GM08714 (cell line): Measurements from ENCODE around the gene TMEM131L.

Source experiments
- H3K4me3 ChIP-seq: fragments of 200-500 bp; sonication (Bioruptor generic); 2 replicates; pipeline ENCODE4 v1.5.1; 2014; ENCODE audit warnings: mild to moderate bottlenecking, low read length, inconsistent platforms
- ZNF274 ChIP-seq: IDR thresholded peaks from 2 replicates; pipeline ENCODE4 v1.6.1; 2012; ENCODE audit warnings: mild to moderate bottlenecking, low read depth, low read length

TMEM131L gene

DNA sequence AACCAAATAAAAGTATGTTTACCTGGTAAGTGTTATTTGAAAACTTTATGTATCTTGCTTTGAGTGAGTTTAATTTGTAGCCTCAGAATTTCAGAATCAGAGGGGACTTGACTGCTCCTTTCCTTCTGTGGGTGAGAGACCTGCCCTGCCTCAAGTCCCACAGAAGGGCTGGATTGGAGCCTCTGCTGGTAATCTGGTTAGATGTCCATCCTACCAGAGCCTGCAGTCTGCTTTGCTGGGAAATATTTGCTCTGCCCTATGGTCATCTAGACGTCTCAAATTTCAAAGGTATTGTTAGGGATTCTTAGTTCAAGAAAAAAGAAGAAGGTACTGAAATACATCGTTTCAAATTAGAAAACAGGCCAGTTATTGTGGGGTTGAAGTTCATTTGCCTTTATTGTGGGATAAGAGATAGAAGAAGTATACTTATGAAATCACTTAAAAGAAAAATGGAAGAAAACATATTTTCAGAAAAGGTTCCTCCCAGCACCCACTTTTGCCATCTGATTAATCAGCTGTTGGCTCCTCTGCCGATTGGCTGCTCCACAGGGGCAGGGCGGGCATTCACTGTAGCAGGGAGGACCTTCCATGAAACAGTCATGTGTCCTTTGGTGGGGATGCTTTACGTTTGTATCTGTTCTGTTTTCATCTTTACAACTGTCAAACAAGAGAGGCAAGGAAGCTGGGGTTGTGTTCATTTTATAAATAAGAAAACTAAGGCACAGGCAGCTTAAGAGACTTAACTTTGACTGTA lies 144.6 kb downstream of the TMEM131L start:
- no peak overlapping the region for H3K4me3 ChIP-seq
- no peak for TF ChIP-seq ZNF274

DNA sequence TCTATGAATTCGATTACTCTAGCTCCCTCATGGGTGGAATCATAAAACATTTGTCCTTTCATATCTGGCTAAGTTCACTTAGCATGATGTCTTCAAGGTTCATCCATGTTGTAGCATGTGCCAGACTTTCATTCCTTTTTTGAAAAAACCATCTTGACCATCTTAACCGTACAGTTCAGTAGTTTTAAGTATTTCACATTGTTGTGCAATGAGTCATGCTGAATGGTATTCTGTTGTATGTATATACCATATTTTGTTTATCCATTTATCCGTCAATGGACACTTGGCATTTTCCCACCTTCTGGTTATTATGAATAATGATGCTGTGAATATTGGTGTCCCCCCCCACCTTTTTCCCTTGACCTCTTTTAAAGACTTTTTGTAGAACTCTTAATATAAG lies 145.5 kb downstream of the TMEM131L start:
- no peak for TF ChIP-seq ZNF274
- no peak overlapping the region for H3K4me3 ChIP-seq

DNA sequence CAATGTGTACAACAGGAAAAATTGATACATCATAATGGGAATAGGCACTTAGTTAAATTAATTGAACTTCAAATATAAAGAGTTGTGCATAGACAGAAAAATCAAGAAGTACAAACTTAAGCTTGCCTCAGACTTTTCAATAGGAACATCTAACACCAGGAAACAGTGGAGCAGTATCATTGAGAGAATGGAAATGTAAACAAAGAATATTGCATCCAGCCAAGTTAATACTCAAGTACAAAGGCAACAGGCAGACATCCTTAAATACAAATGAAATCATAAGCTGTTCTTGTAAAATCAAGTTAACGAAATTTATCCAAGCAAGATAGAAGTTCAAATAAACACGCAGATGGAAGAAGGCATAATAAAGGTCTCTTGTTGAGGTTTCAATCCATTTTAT lies 146.7 kb downstream of the TMEM131L start:
- no peak for TF ChIP-seq ZNF274
- no peak overlapping the region for H3K4me3 ChIP-seq

DNA sequence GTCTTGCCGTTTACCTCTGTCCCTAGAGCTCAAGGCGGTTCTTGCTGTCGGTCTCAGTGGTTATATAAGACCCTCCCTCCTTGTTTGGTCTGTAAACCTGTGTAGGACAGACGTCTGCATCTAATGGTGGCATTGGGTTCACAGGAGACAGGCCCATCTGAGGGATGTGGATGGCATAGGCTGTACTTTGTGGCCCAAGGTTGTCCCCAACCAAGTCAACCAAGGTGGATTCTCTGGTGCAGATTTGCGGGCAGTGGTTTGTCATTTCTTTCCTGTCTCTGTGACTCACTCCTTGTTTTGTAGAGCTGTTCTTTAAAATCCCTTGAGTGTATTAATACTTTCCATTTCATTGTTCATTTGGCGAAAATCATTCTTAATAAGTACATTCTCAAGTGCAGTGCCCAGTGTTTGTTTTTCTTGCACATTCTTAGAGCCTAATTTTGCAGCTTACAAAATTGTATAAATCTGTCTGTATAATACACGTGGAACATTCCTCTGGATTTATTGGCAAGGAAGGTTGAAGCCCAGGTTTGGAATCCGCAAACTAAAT lies 149.9 kb downstream of the TMEM131L start:
- no peak for TF ChIP-seq ZNF274
- H3K4me3 ChIP-seq, result no peak overlapping the region

DNA sequence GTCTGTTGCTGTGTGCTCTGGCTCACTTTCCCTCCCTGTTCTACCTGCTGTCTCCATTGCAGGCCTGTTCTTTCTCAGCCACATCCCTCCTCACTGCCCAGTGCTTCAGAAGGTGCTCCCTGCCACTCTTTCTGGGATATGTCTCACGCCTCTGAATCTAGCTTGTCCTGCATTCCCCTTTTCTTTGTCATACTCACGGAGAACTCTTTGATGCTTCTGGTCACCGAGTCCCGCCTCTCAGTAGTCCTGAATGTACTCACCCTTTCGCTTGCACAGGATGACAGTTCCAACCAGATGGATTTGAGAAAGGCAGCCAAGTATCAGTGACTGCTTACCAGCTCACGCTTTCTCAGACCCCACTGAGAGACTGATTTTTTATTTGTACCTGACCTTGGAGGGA lies 152.7 kb downstream of the TMEM131L start:
- no peak overlapping the region for H3K4me3 ChIP-seq
- TF ChIP-seq ZNF274, result no peak

DNA sequence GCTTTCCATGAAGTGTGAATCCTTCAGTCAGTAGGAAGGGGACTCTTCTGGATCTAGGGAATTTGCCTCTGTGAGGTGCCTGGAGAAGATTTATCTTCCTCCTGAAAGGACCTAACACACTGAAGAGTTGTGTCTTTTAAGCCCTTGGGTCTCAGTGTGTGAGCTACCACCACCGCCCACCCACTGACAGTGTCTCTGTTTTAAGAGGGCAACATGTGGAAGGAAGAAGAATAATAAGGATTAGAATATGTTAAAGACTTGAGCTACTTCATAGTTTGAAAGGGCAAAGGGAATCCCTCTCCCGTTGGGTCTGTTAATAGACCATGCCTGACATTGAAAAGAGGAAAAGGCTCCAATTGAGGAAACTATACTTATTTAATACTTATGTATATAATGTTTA lies 153.7 kb downstream of the TMEM131L start:
- no peak for TF ChIP-seq ZNF274

DNA sequence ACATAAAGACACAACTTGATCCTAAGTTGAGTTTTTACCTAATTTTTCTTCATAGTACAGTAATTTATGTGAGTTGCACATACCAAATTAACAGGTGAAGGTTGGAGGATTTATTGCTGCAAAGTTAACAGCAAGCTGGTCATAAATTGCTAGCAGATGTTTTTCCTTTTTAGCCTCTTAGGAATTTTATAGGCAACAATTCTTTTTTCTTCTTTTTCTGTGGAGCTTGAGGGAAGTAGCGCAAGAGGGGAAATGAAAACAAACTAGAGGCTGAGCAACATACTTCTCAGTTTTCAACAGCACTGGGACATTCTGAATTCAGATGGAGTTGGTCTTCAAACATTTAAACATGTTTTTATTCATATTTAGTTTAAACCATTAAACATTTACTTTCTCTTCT lies 154.2 kb downstream of the TMEM131L start:
- no peak overlapping the region for H3K4me3 ChIP-seq
- TF ChIP-seq ZNF274, result no peak

More for the DNA sequence above, 153.7 kb downstream of the TMEM131L start:
- H3K4me3 ChIP-seq, result no peak overlapping the region

DNA sequence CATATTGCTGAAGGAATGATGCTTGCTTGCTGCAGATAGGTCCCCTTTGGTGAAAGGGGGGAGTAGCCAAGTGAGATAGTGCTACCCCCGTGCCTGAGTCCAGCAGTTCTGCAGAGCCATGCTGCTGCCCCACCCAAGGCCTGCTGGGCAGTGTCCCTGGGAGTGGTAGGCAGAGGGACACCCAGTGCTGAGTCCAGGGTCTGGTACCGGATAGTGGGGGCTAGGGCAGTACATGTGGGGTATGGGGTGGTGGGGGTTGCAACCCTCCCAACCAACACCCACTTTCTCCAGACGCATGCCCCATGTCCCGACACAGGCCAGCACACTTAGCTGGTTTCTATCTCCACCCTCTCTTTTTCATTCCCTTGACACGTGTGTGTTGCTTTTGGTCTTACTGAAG lies 155.9 kb downstream of the TMEM131L start:
- H3K4me3 ChIP-seq, result no peak overlapping the region
- no peak for TF ChIP-seq ZNF274

DNA sequence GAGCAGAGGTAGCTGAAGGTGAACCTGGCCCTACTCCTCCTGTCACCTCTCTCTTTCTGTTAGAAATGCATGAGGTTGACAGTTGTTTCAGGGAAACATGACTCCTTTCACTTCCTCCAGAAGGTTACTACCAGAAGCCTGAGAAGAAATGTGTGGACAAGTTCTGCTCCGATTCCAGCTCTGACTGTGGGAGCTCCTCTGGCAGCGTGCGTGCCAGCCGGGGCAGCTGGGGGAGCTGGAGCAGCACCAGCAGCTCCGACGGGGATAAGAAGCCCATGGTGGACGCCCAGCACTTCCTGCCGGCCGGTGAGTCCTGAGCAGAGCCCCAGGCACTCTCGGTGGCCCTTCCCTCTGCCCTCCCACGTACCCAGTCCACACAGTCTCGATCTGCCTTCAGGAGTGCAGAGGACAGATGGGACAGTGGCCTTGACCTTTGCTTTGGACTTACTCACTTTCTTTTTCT lies 156.6 kb downstream of the TMEM131L start:
- TF ChIP-seq ZNF274, result no peak
- H3K4me3 ChIP-seq, result no peak overlapping the region

DNA sequence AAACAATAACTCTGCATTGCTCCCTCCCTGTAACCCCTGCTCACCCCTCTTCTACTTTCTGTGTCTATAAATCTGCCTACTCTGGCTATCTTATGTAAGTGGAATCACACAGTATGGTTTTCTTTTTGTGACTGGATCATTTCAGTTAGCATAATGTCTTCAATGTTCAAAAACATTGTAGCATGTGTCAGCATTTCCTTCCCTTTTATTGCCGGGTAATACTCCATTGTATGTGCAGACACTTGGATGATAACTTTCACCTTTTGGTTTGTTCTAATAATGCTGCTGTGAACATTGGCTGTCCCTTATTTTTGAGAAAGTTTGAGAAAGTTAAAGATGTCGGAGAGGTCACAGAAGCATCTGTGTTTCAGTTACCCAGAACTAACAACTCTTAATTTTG lies 157.3 kb downstream of the TMEM131L start:
- no peak for TF ChIP-seq ZNF274
- H3K4me3 ChIP-seq, result no peak overlapping the region

DNA sequence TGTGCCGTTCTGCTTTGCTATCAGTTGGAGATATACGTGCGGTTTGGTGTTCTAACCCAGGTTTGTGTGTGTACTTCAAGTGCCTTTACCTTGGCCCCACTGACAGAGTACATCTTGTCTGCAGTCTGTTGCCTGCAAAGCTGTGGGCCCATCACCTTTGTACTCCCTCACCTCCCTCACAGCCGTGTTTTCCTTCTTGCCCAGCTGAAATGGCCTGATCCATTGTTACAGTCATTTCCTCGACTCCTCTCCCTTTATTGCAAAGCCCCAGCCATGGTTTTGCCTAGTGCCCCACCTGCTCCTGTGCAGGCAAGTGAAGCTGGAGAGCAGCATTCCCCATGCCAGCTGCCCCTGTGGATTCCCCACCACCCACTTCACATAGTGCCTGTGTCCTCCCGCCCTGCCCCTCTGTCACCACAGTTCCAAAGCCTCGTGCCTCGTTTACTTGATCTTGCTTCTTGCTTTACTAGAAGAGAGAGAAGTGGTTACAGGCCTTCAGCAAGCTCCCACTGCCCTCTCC lies 162.7 kb downstream of the TMEM131L start:
- H3K4me3 ChIP-seq, result no peak overlapping the region
- TF ChIP-seq ZNF274, result no peak

DNA sequence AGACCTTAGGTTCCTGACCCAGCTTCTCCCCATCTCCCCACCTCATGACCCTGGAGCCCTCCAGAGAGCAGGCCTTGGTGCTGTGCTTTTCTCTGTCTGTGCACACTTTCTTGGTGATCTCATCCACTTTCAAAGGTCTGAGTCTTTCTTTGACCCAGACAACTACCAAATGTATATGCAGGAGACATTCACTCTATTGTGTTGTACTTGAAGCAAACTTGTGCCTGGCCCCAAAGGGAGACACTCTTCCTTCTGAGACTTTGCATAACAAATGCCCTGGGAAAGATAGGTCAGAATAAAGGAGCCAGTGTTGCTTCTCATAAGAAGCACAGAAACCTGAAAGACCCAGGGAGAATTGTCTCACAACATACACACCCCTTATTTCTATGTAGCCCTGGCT lies 163.6 kb downstream of the TMEM131L start:
- TF ChIP-seq ZNF274, result no peak
- H3K4me3 ChIP-seq, result no peak overlapping the region

DNA sequence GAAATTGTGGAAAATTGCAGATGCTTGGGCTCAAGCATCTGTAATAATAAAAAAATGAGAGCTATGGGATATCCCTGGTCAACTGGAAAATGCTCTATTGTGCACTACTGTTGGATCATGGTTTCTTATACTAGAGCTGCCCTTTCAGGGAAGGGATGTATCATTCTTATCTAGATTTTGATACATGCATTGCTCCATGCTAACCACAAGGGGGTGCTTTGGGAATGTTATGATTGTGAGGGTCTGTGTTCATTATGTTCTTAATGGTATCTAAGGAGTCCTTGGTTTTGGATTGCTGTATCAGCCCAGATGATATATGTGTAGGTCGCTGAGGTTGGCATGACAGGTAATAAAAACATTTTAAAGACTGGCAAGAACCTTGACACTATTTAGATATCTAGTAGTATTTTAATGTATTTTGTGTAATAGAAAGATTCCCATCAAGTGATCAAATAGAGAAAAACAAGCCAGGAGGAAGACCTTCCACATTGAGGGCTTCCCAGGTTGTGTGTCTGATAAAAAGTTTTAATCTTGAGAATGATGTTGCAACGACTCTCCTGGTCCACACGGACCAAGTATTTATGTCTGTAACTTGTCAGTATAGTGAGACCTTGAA lies 168.7 kb downstream of the TMEM131L start:
- no peak overlapping the region for H3K4me3 ChIP-seq
- no peak for TF ChIP-seq ZNF274

DNA sequence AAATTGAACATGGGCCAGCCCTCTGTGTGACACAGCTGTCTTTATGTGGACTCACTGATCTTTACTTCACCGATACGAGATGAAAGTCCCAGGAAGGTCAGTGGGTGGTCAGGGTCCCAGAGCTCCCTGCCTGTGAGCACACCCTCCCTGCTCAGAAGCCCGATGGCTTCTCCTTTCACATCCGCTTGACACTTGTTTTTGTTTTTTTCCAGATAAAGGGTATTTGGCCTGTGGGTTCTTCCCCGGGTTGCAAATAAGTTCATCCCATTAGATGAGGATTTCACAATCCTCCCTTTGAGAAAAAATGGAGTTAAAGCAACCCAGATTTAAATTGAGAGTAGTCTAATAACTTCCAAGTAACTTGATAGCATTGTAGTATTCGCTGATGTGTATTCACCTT lies 169.7 kb downstream of the TMEM131L start:
- no peak for TF ChIP-seq ZNF274

DNA sequence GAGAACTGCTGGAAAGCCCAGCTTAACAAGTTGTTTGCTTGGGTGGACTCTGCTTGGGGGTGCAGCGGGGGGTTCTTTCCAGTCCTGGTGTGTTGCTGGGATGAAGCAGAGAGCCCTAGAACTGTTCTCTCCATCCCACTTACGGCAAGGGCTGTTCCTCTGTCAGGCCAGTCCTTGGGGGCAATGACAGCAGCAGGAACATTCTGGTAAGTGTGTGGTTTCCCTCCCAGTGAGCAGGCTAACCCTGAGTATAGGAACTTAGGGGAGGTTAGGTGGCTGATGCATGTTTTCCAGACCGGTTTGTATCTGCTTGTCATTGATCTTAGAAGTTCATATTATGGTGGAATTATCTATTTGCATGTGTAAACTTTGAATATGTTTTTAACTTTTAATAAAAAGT lies 171.0 kb downstream of the TMEM131L start:
- no peak overlapping the region for H3K4me3 ChIP-seq
- TF ChIP-seq ZNF274, result no peak

More for the DNA sequence above, 169.7 kb downstream of the TMEM131L start:
- H3K4me3 ChIP-seq, result no peak overlapping the region

DNA sequence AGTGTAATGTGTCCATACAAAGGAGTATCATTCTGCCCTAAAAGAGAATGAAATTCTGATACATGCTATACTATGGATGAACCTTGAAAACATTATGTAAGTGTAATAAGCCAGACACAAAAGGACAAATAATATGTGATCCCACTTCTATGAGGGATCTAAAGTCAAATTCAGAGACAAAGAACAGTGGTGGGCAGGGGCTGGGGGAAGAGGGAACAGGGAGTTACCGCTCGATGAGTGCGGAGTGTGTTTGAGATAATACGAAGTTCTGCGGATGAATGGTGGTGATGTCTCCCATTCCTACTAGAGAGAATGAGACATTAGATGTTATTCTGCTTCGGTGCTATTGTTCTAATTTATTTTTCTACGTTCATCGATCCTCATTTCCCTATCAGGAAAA lies 171.9 kb downstream of the TMEM131L start:
- H3K4me3 ChIP-seq, result no peak overlapping the region
- no peak for TF ChIP-seq ZNF274
